Measurements from ENCODE around the gene SUSD2.

DNA sequence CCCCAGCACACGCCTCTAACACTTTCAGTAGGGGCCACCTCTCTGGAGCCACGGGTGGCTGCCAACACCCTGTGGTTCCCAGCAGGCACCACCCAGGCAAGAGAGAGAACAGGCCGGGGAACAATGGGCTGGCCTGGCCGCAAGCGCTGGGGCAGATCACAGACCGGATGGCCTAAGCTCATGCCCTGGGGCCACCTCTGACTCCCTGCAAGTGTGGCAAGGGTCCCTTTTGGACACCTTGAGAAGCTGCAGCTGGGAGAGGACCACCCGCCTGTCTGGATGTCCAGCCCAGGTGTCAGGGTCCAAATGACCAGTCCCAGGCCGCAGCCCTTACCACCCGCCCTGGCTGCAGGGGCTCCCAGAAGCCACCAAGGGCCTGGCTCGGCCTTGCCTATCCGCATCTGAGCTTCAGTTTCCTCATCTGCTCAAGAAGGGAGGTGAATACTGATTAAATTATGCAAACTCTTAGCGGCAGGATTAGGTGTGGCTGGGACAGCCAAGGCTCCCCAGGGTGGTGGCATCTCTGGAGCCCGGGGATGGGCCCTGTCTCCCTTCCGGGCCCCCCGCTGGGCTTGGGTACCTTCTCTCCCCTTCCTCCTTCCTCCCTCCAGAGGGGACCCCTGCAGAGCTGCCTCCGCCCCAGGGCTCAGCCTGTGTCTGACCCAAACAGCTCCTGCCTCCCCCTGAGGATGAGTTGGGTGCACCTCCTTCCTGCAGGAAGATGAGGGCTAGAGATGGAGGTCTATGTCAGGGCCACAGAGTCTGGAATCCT lies 785 bp upstream of the SUSD2 start:
- TF ChIP-seq, protein P1, sequence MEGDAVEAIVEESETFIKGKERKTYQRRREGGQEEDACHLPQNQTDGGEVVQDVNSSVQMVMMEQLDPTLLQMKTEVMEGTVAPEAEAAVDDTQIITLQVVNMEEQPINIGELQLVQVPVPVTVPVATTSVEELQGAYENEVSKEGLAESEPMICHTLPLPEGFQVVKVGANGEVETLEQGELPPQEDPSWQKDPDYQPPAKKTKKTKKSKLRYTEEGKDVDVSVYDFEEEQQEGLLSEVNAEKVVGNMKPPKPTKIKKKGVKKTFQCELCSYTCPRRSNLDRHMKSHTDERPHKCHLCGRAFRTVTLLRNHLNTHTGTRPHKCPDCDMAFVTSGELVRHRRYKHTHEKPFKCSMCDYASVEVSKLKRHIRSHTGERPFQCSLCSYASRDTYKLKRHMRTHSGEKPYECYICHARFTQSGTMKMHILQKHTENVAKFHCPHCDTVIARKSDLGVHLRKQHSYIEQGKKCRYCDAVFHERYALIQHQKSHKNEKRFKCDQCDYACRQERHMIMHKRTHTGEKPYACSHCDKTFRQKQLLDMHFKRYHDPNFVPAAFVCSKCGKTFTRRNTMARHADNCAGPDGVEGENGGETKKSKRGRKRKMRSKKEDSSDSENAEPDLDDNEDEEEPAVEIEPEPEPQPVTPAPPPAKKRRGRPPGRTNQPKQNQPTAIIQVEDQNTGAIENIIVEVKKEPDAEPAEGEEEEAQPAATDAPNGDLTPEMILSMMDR (IDR thresholded peaks at IDR 0.05; ENCODE audit: low read depth, low read length, poor library complexity, severe bottlenecking) = no peak
- no peak for TF ChIP-seq EZH2phosphoT487 (IDR thresholded peaks at IDR 0.05; ENCODE audit: borderline replicate concordance, low read length)
